GM18502 (cell line): ENCODE results near the gene ARL15.
"Not testable (repeated sequence)": the region's sequence is repeated elsewhere in the genome, so short reads cannot be mapped to it uniquely, and the experiment has no call there.

Experiments used
- ATAC-seq: cut with Tn5 transposase; IDR thresholded peaks from one replicate; pipeline ENCODE4 v1.9.1; 2021; ENCODE audit warnings: mild to moderate bottlenecking; ENCODE audit not compliant: unreplicated experiment, poor library complexity

ARL15 gene

DNA sequence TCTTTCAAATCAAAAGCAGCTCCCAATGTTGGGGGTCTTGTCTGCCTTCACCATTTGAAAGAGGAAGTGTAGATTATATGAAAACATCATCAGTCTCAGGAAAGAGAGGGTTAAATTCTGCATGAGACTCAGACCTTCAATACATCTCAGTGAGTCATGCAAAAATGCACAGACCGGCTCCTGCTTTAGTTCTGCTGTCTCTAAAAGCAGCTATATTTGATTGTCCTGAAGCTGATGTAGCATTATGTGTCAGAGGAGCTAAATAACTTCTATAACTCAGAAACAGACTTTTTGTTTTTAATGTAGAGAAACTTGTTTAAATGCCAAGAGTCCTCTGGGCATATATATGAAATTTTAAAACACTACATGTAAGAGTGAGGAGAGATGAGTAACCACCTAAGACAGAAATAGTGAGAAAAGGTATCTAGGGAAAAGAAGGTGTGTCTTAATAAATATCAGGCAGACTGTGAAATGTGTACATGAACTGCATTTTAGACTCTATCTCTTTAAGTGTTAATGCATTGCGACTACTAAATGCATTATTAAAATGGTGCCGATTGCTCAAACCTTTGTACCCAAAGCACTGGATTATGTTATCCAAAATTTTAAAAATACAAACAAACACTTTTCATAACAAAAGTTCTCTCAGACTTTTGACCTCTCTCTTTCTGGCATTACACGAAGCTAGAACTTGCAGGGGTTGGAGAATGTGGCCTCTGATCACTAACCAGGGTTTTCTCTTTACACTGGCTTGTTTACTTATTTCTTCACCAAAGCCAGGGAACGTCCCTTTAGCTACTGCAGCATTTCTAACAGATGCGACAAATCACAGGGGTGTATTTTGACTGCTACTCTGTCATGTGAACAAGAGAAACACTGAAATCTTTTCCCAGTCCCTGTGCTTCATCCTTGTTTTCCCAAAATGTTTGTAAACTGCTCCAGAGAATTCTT is 302.3 kb downstream of the ARL15 start:
- no peak for ATAC-seq

DNA sequence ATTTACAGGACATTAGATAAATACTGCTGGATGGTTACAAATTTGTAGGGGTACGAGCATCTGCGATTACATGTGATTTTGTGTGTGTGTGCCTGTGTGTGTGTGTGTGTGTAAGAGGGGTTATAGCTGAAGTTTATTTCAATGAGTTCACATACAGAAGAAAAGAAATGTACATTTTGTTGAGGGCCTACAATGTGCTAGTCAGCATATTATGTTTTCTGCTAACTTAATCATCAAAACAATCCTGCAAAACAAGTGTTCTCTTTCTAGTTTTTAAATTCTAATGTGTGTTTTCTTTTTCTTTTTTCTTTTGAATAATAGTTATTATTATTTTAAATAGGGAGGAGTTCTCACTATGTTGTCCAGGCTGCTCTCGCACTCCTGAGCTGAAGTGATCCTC is 305.7 kb downstream of the ARL15 start:
- no peak for ATAC-seq

- ATAC-seq, result no peak
These were observed 307.6 kb downstream of the ARL15 start for GRCh38 chr5:54002779-54003178.

GRCh38 chr5:54001976-54002775 is 308.2 kb downstream of the ARL15 start:
- ATAC-seq, result no peak

GRCh38 chr5:54000011-54000410 is 310.4 kb downstream of the ARL15 start:
- ATAC-seq, result no peak

DNA sequence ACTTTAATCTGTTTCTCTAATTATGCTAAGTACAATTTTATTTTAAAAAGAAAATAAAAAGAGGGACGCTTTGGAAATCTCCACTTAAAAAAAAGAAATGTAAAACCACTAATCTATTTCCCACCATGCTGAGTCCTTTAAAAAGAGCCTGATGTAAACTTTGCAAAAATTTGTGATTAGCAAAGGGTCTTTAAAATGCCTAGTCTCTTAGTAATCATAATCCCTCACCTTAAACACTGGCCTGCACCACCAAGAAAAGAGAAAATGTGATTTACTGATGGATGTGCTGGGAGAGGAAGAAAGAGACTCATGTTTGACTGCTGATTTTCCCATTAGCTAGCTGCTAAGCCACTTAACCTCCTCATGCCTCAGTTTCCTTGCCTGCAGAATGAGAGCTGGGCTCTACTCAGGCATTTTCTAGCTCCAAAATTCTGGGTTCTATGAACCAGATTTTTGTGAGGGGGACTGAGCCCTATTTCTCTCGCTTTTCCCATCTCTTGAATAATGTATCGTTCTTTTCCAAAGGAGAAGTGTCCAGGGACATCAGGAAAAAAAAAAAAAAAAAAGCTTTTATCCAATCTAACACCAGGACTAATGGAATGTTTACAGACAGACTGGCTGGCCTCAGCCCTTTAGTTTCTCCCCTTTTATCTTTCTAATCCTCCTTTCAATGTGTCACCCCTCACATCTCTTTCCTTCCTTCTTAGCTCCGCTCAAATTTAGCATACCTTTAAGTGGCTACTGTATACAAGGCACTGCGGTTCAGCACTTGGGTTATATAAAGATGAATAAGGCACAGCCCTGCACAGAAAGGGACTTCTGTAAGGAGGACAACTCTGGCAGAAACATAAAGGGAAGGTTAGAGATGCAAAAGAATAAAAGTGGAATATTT is 312.4 kb downstream of the ARL15 start:
- ATAC-seq, result no peak

DNA sequence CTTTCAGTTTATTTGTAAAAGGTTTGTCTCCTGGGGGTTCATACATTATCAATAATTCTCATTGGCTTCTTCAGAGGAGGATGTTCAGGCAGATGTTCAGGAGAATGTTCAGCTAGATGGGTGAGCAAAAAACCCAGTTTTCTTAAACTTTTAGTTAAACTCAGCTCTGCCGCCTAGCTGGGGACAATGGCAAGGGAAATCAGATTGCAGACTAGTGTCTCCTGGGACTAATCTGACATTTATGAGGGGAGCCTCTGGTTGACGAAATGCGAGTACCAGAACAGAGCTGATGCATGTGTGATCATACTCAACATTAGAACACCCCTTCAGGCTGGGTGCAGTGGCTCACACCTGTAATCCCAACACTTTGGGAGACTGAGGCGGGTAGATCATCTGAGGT is 314.4 kb downstream of the ARL15 start:
- no peak for ATAC-seq

GRCh38 chr5:53994148-53994547 is 316.2 kb downstream of the ARL15 start:
- ATAC-seq, result no peak

DNA sequence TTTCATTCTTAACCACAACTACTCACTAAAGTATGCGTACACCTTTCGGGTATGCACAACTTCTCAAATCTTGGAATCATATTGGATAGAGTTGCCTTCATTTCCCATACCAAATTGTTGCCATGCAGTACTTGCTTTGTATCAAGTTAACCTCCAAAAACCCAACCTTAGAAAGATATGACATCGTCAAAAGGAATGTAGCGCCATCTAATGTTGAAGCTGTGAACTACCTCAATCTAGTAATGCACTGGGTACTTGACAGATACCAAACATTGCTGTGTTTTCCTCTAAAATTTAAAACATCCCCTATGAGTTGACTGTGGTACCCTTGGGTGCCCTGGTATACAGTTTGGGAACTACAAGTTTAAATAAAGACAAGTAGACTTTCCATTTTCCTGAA is 318.4 kb downstream of the ARL15 start:
- no peak for ATAC-seq

GRCh38 chr5:53987101-53987500 is 323.3 kb downstream of the ARL15 start:
- ATAC-seq, result no peak

- ATAC-seq, result no peak
These were observed 324.6 kb downstream of the ARL15 start for GRCh38 chr5:53985796-53986195.

DNA sequence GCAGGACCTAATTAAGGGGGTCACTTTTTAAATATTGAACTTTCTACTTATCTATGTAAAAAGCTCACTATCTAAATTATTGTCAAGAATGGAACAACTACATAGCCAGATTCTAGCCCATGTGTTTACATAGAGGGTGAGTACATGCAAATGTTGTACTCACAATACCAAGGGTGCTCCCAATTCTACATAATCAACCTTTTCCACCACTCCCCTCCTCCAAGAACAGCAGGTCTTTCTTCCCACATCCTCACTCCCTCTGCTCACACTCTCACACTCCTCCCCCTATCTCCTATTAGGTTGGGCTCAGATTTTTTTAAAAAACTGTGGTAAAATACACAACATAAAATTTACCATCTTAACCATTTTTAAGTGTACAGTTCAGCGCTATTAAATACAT is 325.4 kb downstream of the ARL15 start:
- ATAC-seq, result no peak

DNA sequence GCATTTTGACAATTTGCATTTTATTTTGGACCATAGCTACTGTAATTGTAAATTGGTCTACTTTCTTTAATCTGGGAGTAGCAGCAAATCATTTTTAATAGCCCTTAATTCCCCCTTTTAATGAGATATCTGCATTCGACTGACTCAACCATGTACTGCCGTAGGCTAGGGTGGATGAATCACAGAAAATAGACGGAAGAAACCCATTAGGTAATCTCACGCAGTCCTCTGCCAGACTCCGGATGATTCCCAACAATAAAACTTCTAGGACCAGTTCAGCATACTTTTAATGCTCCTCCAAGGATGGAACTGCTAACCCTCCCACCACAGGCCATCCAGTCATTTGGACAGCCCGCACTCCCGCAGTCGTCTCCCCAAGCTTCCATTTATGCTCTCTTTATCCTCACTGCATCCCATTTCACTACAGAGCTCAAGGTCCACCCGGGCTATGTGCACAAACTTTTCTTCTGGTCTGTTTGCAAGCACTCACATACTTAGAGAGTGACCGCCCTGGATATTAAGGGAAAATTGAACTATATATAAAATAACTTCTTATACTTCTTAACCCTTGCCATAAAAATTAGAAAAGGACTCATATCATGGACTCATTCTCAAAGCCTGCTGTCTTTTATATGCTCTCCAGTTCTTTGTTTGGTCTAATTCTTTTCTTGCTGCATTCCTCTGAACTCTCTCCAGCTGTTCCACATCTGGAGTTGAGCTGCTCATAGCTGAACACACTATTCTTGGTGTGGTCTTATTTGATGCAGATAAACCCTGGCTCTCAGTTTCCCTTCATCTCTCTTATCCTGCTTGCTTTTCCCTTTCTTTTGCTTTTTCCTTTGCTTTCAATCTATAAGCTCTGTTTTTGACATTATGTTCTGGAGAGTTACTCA is 326.6 kb downstream of the ARL15 start:
- ATAC-seq, result no peak

- not testable (repeated sequence) for ATAC-seq
These were observed 328.1 kb downstream of the ARL15 start for GRCh38 chr5:53982319-53982718.

DNA sequence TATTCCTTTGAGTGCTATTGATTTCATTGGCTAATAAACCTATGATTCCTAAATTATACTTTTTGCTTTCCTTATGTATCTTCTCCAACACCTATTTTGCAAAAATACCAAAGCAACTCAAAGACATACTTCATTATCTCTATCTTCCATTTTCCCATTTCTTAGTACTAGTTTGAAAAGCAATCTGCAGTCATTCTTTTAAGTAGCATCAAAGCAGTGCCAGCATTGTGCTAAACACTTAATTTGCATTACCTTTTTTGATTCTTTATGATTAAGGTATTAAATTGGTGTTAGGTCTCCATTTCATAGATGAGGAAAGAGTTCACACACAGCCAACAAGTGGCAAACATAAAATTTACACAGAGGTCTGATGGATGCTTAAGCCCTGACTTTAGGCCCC is 330.3 kb downstream of the ARL15 start:
- ATAC-seq, result no peak

DNA sequence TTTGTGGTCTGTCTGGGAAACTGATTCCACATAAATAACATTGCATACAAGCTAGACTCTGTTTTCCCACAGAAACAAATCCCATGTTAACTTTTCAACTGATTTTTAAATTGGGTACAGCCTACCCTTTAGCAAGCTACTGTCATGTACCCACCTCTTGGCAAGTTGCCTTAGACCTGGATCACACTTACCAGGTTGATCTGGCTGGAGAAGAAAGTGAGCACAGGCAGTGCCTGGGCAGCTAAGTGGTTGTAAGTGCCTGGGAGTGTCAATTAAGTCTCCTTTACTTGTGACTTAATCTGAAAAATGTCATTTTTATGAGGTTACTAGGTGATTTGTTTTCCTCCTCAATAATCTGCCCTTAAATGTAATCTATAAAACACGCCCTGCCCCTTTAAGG is 336.4 kb downstream of the ARL15 start:
- ATAC-seq, result no peak

DNA sequence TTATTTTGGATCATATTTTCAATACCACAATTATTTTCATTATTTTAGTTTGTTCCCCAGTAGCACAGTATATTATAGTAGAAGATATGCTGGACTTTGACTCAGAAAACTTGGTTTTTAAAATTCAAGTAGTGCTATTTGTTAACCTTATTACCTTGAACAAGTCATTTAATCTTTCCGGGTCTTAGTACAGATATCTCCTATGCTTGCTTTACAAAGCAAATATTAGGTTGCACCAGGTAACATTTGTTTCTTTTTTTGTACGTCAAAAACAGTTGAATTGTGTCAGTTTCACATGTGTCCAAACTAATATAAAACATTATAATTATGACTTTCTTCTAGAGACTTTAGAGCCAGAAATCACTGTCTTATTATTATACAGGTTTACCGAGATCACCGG is 338.1 kb downstream of the ARL15 start:
- ATAC-seq, result no peak

DNA sequence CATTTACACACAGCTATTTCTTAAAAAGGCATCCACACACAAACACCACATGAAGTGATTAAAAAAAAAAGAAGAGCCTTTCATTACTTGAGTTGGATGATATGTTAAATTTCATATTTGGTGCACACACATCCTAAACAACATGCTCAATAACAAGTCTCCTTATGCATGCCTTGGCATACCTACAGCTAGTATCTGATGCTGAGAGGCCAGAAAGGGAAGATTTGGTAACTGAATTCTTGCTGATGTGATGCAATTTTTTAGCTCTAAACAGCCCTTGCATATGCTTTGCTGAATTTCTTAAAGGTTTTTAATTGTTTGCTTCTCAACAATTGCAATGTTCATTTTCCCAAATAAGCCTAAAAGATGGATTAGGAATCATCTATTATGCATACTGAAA is 338.8 kb downstream of the ARL15 start:
- ATAC-seq, result no peak

- ATAC-seq, result no peak
These were observed 339.2 kb downstream of the ARL15 start for GRCh38 chr5:53971131-53971530.
